Muscle of leg (tissue), 11 donors: ENCODE data around the gene ZSCAN20. TPM values are rescaled to one million over a fixed set of nuclear protein-coding genes. Genes with fewer than 3 reads are reported as not detected.

Source experiments
- DNase-seq: peaks from one replicate; pipeline ENCODE4 v3.0.0; 2013
- H3K27ac ChIP-seq: one replicate; pipeline ENCODE4 v1.5.1; 2013; ENCODE audit warnings: mild to moderate bottlenecking, low read length, control low read depth
- H3K27me3 ChIP-seq: one replicate; pipeline ENCODE4 v1.6.1; 2013; ENCODE audit warnings: low read length; ENCODE audit not compliant: control insufficient read depth, insufficient read depth
- H3K36me3 ChIP-seq: one replicate; pipeline ENCODE4 v1.6.1; 2013; ENCODE audit warnings: low read length; ENCODE audit not compliant: control insufficient read depth, insufficient read depth
- H3K4me1 ChIP-seq: one replicate; pipeline ENCODE4 v1.6.1; 2013; ENCODE audit warnings: low read length; ENCODE audit not compliant: control insufficient read depth, insufficient read depth
- H3K4me3 ChIP-seq: one replicate; pipeline ENCODE4 v1.5.1; 2013; ENCODE audit warnings: low read length, control low read depth
- H3K9me3 ChIP-seq: replicated peaks from 2 replicates; pipeline ENCODE4 v1.6.1; 2013; ENCODE audit warnings: low read depth, low read length; ENCODE audit not compliant: control insufficient read depth
- WGBS: methylation state at CpG from one replicate; pipeline ENCODE4 v1.1.5; 2013; ENCODE audit warnings: missing lambda C conversion rate; ENCODE audit not compliant: insufficient coverage; 5-methylcytosine and 5-hydroxymethylcytosine counted together
- polyA plus RNA-seq, 8 donors: library from polyadenylated mRNA; unstranded; fragments of 120-200 nt; gene quantifications; one replicate each; pipeline versions ENCODE4 v1.2.1 to v1.2.3, GENCODE V29; 2013; ENCODE audit warnings: inconsistent platforms in 1 of 8, low replicate concordance in 1 of 8; ENCODE audit not compliant: insufficient read length in 8 of 8, insufficient read depth in 1 of 8
- total RNA-seq: library from RNA; stranded (reverse); fragments of 120-200 nt; gene quantifications from one replicate; pipeline ENCODE4 v1.2.4, GENCODE V29; 2013

Gene ZSCAN20
- total and polyA plus RNA-seq, 9 donors: 1.5 to 5.9 (median 2.7) TPM

- Histone ChIP-seq H3K27me3 (peaks cover 2% of the 10 kb centered on the region), H3K4me1 (no peaks in the 10 kb centered on the region), H3K4me3 (no peak overlapping the region), H3K27ac (no peak overlapping the region), H3K36me3 (no peaks in the 10 kb centered on the region), H3K9me3 (no peaks in the 10 kb centered on the region)
- 93% methylated on average over 3 of the region's 3 CpGs for WGBS
- DNase-seq: no peak
Observed at GRCh38 chr1:33524586-33524985, 52.1 kb downstream of the ZSCAN20 start.

- WGBS: 100% methylated on average over 1 of the region's 4 CpGs
- Histone ChIP-seq H3K4me3 (no peak overlapping the region), H3K36me3 (no peaks in the 10 kb centered on the region), H3K27me3 (no peaks in the 10 kb centered on the region), H3K4me1 (no peaks in the 10 kb centered on the region), H3K9me3 (no peaks in the 10 kb centered on the region), H3K27ac (no peak overlapping the region)
- DNase-seq: no peak
Observed at GRCh38 chr1:33527934-33528333, 55.5 kb downstream of the ZSCAN20 start.

GRCh38 chr1:33529957-33530356 lies 57.5 kb downstream of the ZSCAN20 start:
- Histone ChIP-seq H3K4me3 (no peak overlapping the region), H3K4me1 (no peaks in the 10 kb centered on the region), H3K36me3 (no peaks in the 10 kb centered on the region), H3K27me3 (no peaks in the 10 kb centered on the region), H3K27ac (no peak overlapping the region), H3K9me3 (no peaks in the 10 kb centered on the region)
- WGBS: no CpG with 5 or more reads among the region's 1 CpG
- DNase-seq: no peak

GRCh38 chr1:33532250-33532649 lies 59.8 kb downstream of the ZSCAN20 start:
- no peak overlapping the region for H3K4me3 ChIP-seq
- no peaks in the 10 kb centered on the region for H3K27me3 ChIP-seq
- no peak overlapping the region for H3K27ac ChIP-seq
- no peaks in the 10 kb centered on the region for H3K4me1 ChIP-seq
- WGBS: 80% methylated on average over 1 of the region's 3 CpGs
- H3K36me3 ChIP-seq: no peaks in the 10 kb centered on the region
- no peak for DNase-seq
- H3K9me3 ChIP-seq: no peaks in the 10 kb centered on the region

- Histone ChIP-seq H3K4me3 (no peak overlapping the region), H3K36me3 (no peaks in the 10 kb centered on the region), H3K27ac (no peak overlapping the region), H3K27me3 (no peaks in the 10 kb centered on the region), H3K4me1 (no peaks in the 10 kb centered on the region), H3K9me3 (no peaks in the 10 kb centered on the region)
- WGBS: 81% methylated on average over 5 of the region's 13 CpGs
- DNase-seq: no peak
Observed at GRCh38 chr1:33532936-33533335, 60.5 kb downstream of the ZSCAN20 start.

GRCh38 chr1:33535334-33535733 lies 62.9 kb downstream of the ZSCAN20 start:
- WGBS: 78% methylated on average over 1 of the region's 2 CpGs
- H3K36me3 ChIP-seq: no peaks in the 10 kb centered on the region

GRCh38 chr1:33537885-33538284 lies 65.4 kb downstream of the ZSCAN20 start:
- Histone ChIP-seq H3K27ac (no peak overlapping the region), H3K36me3 (no peaks in the 10 kb centered on the region), H3K9me3 (no peaks in the 10 kb centered on the region), H3K4me3 (no peak overlapping the region), H3K27me3 (no peaks in the 10 kb centered on the region), H3K4me1 (no peaks in the 10 kb centered on the region)
- DNase-seq: no peak
- no CpG with 5 or more reads among the region's 5 CpGs for WGBS

More at GRCh38 chr1:33535334-33535733, 62.9 kb downstream of the ZSCAN20 start:
- Histone ChIP-seq H3K9me3 (no peaks in the 10 kb centered on the region), H3K27me3 (no peaks in the 10 kb centered on the region), H3K4me3 (no peak overlapping the region), H3K27ac (no peak overlapping the region), H3K4me1 (no peaks in the 10 kb centered on the region)
- DNase-seq: no peak

- 98% methylated on average over 4 of the region's 6 CpGs for WGBS
- no peak for DNase-seq
- Histone ChIP-seq H3K4me3 (no peak overlapping the region), H3K27ac (no peak overlapping the region), H3K9me3 (no peaks in the 10 kb centered on the region), H3K27me3 (no peaks in the 10 kb centered on the region), H3K4me1 (no peaks in the 10 kb centered on the region), H3K36me3 (no peaks in the 10 kb centered on the region)
Observed at GRCh38 chr1:33541966-33542365, 69.5 kb downstream of the ZSCAN20 start.

Other genes with a start within 250 kb of the ZSCAN20 start
- gene ZNF362, start 216.2 kb upstream of the ZSCAN20 start, total RNA-seq: 16.1 TPM
- 10 to 100 TPM; 29.2 to 44.1 (median 37.4) TPM for gene ZNF362, start 216.2 kb upstream of the ZSCAN20 start, polyA plus RNA-seq
- not detected for gene A3GALT2, start 151.5 kb upstream of the ZSCAN20 start, total RNA-seq
- under 1 TPM in 2 of 8 donors, not detected in 6; 0.13 to 0.21 TPM for gene A3GALT2, start 151.5 kb upstream of the ZSCAN20 start, polyA plus RNA-seq
- gene PHC2, start 41.5 kb upstream of the ZSCAN20 start, total RNA-seq: 53.1 TPM
- gene PHC2, start 41.5 kb upstream of the ZSCAN20 start, polyA plus RNA-seq: 10 to 100 TPM; 63.0 to 77.9 (median 69.5) TPM